Brain microvascular endothelial cell (primary cell): ENCODE results near the gene XXYLT1.
A peak's percentile ranks its signal among the peaks of the same experiment; 100 is the strongest.
"Not testable (repeated sequence)": the region's sequence is repeated elsewhere in the genome, so short reads cannot be mapped to it uniquely, and the experiment has no call there.

Source experiments
- DNase-seq: peaks from one replicate; pipeline ENCODE4 v3.0.0-alpha.2; 2020
- H3K27ac ChIP-seq: fragments of 250-450 bp; sonication (Bioruptor Pico); 2 replicates; pipeline ENCODE4 v1.5.1; 2020; ENCODE audit warnings: mild to moderate bottlenecking, moderate library complexity
- H3K27me3 ChIP-seq: fragments of 250-450 bp; sonication (Bioruptor Pico); replicated peaks from 2 replicates; pipeline ENCODE4 v1.5.1; 2020; ENCODE audit warnings: mild to moderate bottlenecking
- H3K36me3 ChIP-seq: fragments of 250-450 bp; sonication (Bioruptor Pico); replicated peaks from 2 replicates; pipeline ENCODE4 v1.5.1; 2020; ENCODE audit warnings: mild to moderate bottlenecking
- H3K4me3 ChIP-seq: 2 replicates; pipeline ENCODE4 v1.5.1; 2011; ENCODE audit warnings: low read depth, mild to moderate bottlenecking, control low read depth, low read length, moderate library complexity
- CTCF ChIP-seq: IDR thresholded peaks from 2 replicates; pipeline ENCODE4 v1.5.1; 2011; ENCODE audit warnings: low read depth, mild to moderate bottlenecking, moderate library complexity, low read length, control low read depth, inconsistent platforms; ENCODE audit errors: missing control alignments
- in situ Hi-C: cut with HindIII; loops from 2 replicates; pipeline ENCODE4 v1.10.0; 2017; ENCODE audit warnings: low sequenced_read_pairs, low pct_ligation_motif_present

Gene XXYLT1

DNA sequence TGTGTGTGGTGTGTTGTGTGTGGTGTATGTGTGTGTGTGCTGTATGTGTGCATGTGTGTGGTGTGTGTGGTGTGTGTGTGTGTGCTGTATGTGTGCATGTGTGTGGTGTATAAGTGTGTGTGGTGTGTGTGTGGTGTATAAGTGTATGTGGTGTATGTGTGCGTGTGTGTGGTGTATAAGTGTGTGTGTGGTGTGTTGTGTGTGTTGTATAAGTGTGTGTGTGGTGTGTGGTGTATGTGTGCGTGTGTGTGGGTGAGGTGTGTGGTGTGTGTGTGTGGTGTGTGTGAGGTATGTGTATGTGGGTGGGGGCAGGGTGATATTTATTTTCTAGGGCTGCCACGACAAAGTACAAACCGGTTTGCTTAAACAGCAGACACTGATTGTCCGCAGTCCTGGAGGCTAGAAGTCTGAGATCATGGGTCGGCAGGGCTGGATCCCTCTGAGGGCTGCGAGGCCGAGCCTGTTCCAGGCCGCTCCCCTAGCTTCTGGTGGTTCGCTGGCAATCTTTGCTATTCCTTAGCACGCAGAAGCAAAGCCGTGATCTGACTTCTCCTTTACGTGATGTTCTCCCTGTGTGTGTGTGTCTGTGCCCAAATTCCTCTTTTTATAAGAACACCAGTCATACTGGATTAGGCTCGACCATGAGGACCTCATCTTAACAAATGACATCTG, 160.2 kb downstream of the XXYLT1 start:
- H3K27ac ChIP-seq: no peak overlapping the region
- no peaks in the 10 kb centered on the region for H3K36me3 ChIP-seq
- H3K27me3 ChIP-seq: no peaks in the 10 kb centered on the region
- H3K4me3 ChIP-seq: no peak overlapping the region
- DNase-seq: no peak
- in situ Hi-C loops: loop anchor here (25.0 kb wide), 1 partner anchor 448 kb away; the partner anchor contains the start of gene LSG1
- TF ChIP-seq CTCF: no peak

DNA sequence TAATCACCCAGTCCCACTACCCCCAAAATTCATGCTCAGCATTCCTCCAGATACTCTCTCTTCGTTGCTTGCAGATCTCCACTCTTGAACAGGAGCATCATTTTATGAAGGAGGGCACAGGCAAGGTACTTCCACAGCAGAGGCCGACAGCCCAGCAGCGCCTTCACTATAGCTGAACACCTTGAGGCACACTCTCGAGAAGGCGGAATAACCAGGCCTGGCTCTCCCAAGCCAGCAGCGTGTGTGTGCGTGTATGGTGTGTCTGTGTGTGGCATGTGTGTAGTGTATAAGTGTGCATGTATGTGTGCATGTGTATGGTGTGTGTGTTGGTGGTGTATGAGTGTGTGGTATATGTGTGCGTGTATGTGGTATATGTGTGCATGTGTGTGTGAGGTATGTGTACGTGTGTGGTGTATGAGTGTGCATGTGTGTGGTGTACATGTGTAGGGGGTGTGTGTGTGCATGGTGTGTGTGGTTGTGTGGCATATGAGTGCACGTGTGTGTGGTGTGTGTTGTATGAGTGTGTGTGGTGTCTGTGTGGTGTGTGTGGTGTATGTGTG, 161.8 kb downstream of the XXYLT1 start:
- no peaks in the 10 kb centered on the region for H3K27me3 ChIP-seq
- H3K36me3 ChIP-seq: no peaks in the 10 kb centered on the region
- TF ChIP-seq CTCF: no peak
- H3K4me3 ChIP-seq: no peak overlapping the region
- in situ Hi-C loops: loop anchor here (25.0 kb wide), 1 partner anchor 447 kb away; the partner anchor contains the start of gene LSG1
- no peak overlapping the region for H3K27ac ChIP-seq
- no peak for DNase-seq

GRCh38 chr3:195107593-195107992, 163.4 kb downstream of the XXYLT1 start:
- no peak for TF ChIP-seq CTCF

GRCh38 chr3:195107031-195107430, 163.9 kb downstream of the XXYLT1 start:
- H3K27ac ChIP-seq, H3K27me3 ChIP-seq, H3K4me3 ChIP-seq, H3K36me3 ChIP-seq, DNase-seq: not testable (repeated sequence)
- in situ Hi-C loops: loop anchor here (25.0 kb wide), 1 partner anchor 445 kb away; the partner anchor contains the start of gene LSG1

More at GRCh38 chr3:195107593-195107992, 163.4 kb downstream of the XXYLT1 start:
- no peak overlapping the region for H3K27ac ChIP-seq
- in situ Hi-C loops: loop anchor here (25.0 kb wide), 1 partner anchor 445 kb away; the partner anchor contains the start of gene LSG1
- H3K36me3 ChIP-seq: no peaks in the 10 kb centered on the region
- H3K27me3 ChIP-seq: no peaks in the 10 kb centered on the region
- no peak for DNase-seq
- H3K4me3 ChIP-seq: no peak overlapping the region

GRCh38 chr3:195106418-195106906, 164.5 kb downstream of the XXYLT1 start:
- peak overlapping the region; percentile 35 for H3K4me3 ChIP-seq
- TF ChIP-seq CTCF: peak; percentile 82
- no peaks in the 10 kb centered on the region for H3K27me3 ChIP-seq
- in situ Hi-C loops: loop anchor here (25.0 kb wide), 1 partner anchor 444 kb away; the partner anchor contains the start of gene LSG1
- no peaks in the 10 kb centered on the region for H3K36me3 ChIP-seq
- H3K27ac ChIP-seq: no peak overlapping the region
- peak; percentile 55 for DNase-seq

DNA sequence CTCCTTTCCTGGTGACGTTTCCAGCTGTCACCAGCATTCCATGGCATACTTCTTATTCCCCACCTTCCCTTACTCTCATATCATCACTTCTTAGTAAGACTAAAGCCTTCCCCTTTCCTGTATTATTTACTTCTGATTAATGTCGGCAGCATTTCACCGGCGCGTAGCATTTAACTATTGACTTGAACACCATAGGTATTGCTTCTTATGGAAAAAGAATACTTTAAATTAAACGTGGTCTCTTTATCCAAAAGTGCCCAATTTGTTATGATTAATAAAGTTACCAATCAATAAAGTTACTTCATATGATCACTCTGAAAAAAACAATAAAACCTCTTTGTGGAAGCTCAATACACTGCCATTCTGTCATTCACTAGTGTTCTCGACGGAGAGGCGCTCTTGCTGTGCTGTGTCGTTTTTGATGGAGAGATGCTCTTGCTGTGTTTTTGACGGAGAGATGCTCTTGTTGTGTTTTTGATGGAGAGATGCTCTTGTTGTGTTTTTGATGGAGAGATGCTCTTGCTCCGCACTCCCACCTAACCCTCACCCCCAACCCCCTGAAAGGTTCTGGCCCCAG, 165.0 kb downstream of the XXYLT1 start:
- DNase-seq: no peak
- Histone ChIP-seq H3K4me3 (peak overlapping the region; percentile 35), H3K27me3 (no peaks in the 10 kb centered on the region), H3K27ac (no peak overlapping the region), H3K36me3 (no peaks in the 10 kb centered on the region)
- no peak for TF ChIP-seq CTCF
- in situ Hi-C loops: loop anchor here (25.0 kb wide), 1 partner anchor 444 kb away; the partner anchor contains the start of gene LSG1
